Uterus (tissue), 2 donors: ENCODE measurements around the gene MS4A15.

Experiments used
- CTCF ChIP-seq, 4 experiments: fragments of 200-600 bp in 2 of 4; fragments of 450-650 bp in 2 of 4; sonication (generic) in 2 of 4; IDR thresholded peaks; one replicate each; pipeline ENCODE4 v1.5.1; 2016 to 2019; ENCODE audit warnings: antibody characterized with exemption in 4 of 4, mild to moderate bottlenecking in 2 of 4, moderate library complexity in 1 of 4
- POLR2A ChIP-seq, 2 donors: fragments of 450-650 bp; IDR thresholded peaks; one replicate each; pipeline ENCODE4 v1.6.1; 2016; ENCODE audit warnings: antibody characterized with exemption in 2 of 2, mild to moderate bottlenecking in 1 of 2, moderate library complexity in 1 of 2

GRCh38 chr11:60731586-60731985 is 25.1 kb upstream of the MS4A15 start:
- TF ChIP-seq CTCF (IDR thresholded peaks at IDR 0.05) (no peak), POLR2A (IDR thresholded peaks at IDR 0.05) (no peak)
